ENCODE results near the gene MAPK8IP3.

The MAPK8IP3 gene

DNA sequence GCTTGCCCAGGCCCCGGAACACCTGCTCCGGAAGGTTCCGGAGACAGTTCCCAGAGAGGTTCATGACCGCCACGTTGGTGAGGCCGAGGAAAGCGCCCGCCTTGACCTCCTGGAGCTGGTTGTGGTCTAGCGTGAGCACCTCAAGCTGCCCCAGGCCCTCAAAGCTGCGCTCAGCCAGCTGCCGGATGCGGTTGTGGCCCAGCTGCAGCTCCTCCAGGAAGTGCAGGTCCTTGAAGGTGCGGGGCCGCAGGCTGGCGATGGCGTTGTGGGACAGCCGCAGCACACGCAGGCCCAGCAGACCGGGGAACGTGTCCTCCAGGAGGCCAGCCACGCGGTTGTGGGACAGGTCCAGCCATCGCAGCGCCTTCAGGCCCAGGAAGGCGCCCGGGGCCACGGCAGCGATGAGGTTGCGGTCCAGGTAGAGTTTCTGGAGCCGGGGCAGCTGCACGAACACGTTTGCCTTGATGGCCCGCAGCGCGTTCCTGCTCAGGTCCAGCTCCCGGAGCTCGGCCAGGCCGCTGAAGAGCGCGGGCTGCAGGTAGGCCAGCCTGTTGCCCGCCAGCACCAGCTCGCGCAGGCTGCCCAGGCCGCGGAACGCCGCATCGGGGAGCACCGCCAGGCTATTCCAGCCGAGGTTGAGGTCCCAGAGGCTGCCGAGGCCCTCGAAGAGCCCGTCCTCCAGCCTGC, 85.4 kb downstream of the MAPK8IP3 start:
- H3K4me3 ChIP-seq (ENCODE audit: low read depth, low read length): no peak overlapping the region
- TF ChIP-seq, protein P1, sequence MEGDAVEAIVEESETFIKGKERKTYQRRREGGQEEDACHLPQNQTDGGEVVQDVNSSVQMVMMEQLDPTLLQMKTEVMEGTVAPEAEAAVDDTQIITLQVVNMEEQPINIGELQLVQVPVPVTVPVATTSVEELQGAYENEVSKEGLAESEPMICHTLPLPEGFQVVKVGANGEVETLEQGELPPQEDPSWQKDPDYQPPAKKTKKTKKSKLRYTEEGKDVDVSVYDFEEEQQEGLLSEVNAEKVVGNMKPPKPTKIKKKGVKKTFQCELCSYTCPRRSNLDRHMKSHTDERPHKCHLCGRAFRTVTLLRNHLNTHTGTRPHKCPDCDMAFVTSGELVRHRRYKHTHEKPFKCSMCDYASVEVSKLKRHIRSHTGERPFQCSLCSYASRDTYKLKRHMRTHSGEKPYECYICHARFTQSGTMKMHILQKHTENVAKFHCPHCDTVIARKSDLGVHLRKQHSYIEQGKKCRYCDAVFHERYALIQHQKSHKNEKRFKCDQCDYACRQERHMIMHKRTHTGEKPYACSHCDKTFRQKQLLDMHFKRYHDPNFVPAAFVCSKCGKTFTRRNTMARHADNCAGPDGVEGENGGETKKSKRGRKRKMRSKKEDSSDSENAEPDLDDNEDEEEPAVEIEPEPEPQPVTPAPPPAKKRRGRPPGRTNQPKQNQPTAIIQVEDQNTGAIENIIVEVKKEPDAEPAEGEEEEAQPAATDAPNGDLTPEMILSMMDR (IDR thresholded peaks at IDR 0.05; ENCODE audit: insufficient read depth, low read depth, low read length, missing control alignments): no peak
- DNase-seq (ENCODE audit: low read depth): no peak

- DNase-seq (ENCODE audit: low read depth): no peak
- TF ChIP-seq, protein P1 (IDR thresholded peaks at IDR 0.05; ENCODE audit: insufficient read depth, low read depth, low read length, missing control alignments): no peak
- no peak overlapping the region for H3K4me3 ChIP-seq (ENCODE audit: low read depth, low read length)
Measured at GRCh38 chr16:1791943-1792812, 86.2 kb downstream of the MAPK8IP3 start.

DNA sequence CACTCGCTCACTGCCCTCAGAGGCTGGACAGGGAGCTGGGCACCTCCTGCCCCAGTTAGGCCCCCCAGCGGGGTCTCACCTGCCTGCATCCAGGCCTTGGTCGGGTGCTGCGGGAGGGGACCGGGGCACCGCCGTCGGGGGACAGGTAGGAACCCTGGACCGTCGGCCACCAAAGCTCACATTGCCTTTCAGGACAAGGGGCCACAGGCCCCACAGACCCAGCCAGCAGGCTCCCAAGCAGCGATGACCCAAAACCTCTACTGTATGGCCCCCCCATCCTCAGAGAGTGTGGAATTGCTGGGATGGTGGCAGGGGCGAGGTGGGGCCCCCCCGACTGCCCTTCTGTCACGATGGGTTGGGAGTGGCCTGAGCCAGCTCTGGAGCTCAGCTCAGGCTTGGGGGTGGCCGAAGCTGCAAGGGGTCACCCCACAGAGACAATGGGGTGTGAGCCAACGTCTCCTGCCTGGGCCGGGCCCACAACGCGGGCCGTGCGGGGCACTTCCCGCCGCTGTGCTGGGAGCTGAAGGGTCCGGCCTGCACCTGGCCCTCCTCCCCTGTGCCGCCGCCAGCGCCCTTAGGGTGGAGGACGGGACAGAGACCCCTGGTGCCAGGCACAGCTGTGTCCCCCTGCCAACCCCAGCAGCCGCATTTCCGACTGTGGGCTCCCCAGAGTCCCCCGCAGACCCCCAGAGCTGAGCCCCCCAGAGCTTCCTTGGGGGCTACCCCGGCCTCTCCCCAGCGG, 87.0 kb downstream of the MAPK8IP3 start:
- TF ChIP-seq, protein P1 (IDR thresholded peaks at IDR 0.05; ENCODE audit: insufficient read depth, low read depth, low read length, missing control alignments): no peak
- no peak overlapping the region for H3K4me3 ChIP-seq (ENCODE audit: low read depth, low read length)
- no peak for DNase-seq (ENCODE audit: low read depth)

DNA sequence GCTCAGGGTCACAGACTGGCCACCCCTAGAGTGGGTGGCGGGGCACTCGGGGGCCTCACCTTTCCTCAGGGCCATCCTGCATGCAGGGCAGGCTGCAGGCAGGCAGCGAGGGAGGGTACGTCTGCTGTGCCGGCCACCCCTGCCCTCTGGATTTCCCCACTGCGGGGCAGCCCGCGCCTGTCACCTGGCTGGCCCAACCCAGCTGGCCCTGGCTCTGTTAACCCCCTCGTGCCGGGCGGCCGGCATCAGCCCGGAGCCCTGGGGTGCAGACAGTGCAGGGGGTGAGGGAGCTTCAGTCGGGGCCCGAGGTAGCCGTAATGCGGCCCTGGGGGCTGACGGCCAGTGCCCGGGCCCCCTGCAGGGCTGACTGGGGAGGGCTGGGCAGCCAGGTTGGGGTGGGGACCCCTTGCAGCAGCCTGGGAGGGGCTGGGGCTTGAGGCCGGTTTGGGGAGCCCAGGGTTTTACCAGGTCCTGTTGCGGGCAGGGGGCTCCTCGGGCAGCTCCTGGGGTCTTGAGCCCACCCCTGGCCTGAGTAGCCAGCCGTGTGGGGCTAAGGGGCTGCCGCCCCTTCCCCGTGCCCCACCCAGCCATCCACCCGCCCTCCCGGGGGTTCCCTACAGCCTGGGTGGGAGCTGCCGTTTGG, 87.7 kb downstream of the MAPK8IP3 start, which contains the start of gene IGFALS:
Gene IGFALS, minus strand, starts transcription at position 128 of the 643 bp plus-strand sequence. Its CDS starts 53 bp downstream, at position 75.
- DNase-seq (ENCODE audit: low read depth): no peak
- no peak within 1 kb of the TSS for H3K4me3 ChIP-seq (ENCODE audit: low read depth, low read length)
- TF ChIP-seq, protein P1 (IDR thresholded peaks at IDR 0.05; ENCODE audit: insufficient read depth, low read depth, low read length, missing control alignments): no peak

DNA sequence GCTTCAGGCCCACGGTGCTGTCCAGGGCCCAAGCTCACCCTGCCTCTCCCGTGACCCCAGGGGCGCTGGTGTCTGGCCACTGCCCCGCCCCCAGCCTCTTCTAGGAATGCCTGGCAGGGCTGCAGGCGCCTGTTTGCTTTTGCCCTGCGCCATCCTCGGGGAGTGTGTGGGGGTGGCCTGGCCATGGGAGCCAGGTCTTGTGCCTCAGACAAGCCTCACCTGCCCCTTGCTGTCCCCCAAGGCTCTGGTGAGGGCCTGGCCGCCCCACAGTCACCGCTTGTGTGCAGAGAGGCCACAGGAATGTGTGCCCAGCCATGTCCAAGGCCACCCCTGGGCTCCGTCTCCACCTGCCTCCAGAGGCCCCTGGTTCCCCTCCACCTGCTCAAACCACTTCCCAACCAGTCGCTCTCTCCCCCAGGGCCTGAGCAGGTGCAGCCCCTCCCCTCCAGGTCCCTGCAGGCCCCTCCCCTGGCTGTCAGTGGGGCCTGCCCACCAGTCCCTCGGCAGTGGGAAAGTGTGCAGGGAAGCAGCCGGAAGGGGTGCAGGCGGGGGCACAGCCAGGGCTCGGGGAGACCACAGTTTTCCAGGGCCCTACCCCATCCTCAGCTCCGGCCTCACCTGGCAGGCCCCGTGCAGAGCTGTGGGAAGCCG, 88.4 kb downstream of the MAPK8IP3 start:
- H3K4me3 ChIP-seq (ENCODE audit: low read depth, low read length): no peak overlapping the region
- no peak for DNase-seq (ENCODE audit: low read depth)
- TF ChIP-seq, protein P1 (IDR thresholded peaks at IDR 0.05; ENCODE audit: insufficient read depth, low read depth, low read length, missing control alignments): no peak
